Fibroblast of villous mesenchyme (primary cell): Measurements from ENCODE around the gene TTC9C. TPM values are rescaled to one million over a fixed set of nuclear protein-coding genes. Genes with fewer than 3 reads are reported as not detected.

ENCODE experiments used
- DNase-seq: peaks from one replicate; pipeline ENCODE4 v3.0.0-alpha.2; 2010; ENCODE audit warnings: low read depth
- H3K4me3 ChIP-seq: 2 replicates; pipeline ENCODE4 v1.5.1; 2011; ENCODE audit warnings: low read depth, mild to moderate bottlenecking, low read length
- CTCF ChIP-seq: IDR thresholded peaks from 2 replicates; pipeline ENCODE4 v1.5.1; 2012; ENCODE audit warnings: low read depth, mild to moderate bottlenecking, low read length; ENCODE audit not compliant: insufficient read depth
- total RNA-seq: library from RNA; depleted of rRNA; stranded (reverse); fragments of >200 nt; gene quantifications from 2 replicates; pipeline ENCODE4 v1.2.3, GENCODE V29; 2012

TTC9C gene
- total RNA-seq, 1 donor = 36.7 TPM

DNA sequence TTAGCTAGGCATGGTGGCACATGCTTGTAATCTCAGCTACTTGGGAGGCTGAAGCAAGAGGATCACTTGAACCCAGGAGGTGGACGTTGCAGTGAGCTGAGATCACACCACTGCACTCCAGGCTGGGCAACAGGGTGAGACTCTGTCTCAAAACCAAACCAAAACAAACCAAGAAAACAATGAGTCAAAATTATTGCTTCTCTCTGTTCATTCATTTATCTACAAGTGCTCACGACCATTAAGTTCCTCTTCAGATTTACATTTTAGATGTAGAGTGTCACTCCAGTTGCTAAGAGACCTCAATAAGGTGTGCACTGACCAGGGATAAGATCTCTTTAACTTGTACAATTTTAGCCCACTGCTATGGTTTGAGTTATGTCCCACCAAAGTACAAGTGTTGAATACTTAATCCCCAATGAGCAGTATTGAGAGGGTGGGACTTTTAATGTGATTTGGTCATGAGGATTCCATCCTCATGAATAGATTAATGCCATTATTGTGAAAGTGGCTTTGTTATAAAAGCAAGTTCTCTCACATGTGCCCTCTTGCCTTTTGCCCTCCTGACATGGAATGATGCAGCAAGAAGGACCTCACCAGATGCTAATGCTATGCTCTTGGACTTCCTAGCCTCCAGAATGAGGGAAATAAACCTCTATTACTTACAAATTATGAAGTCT lies 8.8 kb upstream of the TTC9C start:
- TF ChIP-seq CTCF = no peak
- no peak overlapping the region for H3K4me3 ChIP-seq
- peak; percentile 46 for DNase-seq

DNA sequence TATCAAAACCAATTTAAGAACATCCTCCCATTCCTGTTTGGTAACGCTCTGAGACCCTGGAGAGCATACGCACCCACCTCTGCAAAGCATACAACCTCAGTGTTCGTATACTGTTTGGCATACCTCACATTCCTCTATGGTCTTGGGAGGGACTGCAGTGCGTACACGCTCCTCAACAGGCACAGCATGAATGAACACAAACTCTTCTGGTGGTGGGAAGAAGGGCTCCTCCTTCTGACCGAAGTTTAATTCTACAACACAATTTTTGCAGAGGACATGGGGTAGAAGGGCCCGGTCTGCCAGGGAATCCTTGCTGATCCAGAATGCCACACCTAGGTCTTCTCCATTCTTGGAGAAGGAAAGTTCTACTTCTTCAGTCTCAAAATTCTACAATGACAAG lies 6.3 kb upstream of the TTC9C start:
- H3K4me3 ChIP-seq = no peak overlapping the region
- no peak for TF ChIP-seq CTCF
- peak; percentile 33 for DNase-seq

DNA sequence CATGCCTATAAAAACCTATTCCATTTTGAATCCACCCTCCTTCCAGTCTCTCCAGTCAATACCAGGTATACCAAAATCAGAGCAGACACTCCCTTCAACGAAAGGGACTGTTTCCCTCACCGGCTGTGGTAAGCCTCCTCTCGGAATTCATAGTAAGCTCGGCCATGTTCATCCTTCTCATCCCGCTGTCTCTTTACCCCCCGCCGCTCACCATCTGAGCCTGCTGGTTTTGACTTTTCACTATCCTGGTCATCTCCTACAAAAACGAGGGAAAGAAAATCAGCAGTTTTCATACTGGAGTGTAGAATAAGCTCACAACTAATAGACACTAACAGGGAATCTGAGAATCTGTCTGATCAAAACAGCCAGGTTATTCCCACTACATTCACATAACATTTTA lies 4.1 kb upstream of the TTC9C start:
- DNase-seq = no peak
- TF ChIP-seq CTCF = no peak
- H3K4me3 ChIP-seq = peak overlapping the region; percentile 91

DNA sequence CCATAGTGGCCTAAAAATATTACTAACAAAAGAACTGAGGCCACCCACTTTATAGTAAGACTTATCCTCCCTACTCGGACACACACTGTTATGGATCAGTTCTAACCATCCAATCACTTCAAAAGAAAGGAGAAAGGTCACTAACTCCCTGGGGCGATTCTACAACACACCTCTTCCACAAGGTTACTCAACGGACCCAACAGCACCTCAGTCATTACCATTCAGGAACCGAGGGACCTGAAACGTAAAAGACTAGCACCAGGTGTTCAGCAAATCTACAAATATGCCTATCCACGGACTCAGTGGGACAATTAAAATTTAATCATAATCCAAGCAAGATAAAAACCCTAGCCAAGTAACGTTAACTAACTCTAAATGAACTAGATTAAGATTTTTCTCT lies 2.6 kb upstream of the TTC9C start:
- TF ChIP-seq CTCF = no peak
- no peak for DNase-seq
- H3K4me3 ChIP-seq = peak overlapping the region; percentile 91

GRCh38 chr11:62726156-62726914 lies 2.0 kb upstream of the TTC9C start:
- no peak for DNase-seq
- TF ChIP-seq CTCF = no peak

GRCh38 chr11:62726915-62727164 lies 1.4 kb upstream of the TTC9C start:
- no peak for TF ChIP-seq CTCF
- DNase-seq = no peak
- H3K4me3 ChIP-seq = peak overlapping the region; percentile 91

More at GRCh38 chr11:62726156-62726914, 2.0 kb upstream of the TTC9C start:
- peak overlapping the region; percentile 91 for H3K4me3 ChIP-seq
